COLO829 (cell line): ENCODE results near the gene ARFGAP3.
A peak's percentile ranks its signal among the peaks of the same experiment; 100 is the strongest.

ENCODE experiments used
- DNase-seq: peaks from one replicate; pipeline ENCODE4 v3.0.0; 2012; ENCODE audit warnings: low spot score

The ARFGAP3 gene

DNA sequence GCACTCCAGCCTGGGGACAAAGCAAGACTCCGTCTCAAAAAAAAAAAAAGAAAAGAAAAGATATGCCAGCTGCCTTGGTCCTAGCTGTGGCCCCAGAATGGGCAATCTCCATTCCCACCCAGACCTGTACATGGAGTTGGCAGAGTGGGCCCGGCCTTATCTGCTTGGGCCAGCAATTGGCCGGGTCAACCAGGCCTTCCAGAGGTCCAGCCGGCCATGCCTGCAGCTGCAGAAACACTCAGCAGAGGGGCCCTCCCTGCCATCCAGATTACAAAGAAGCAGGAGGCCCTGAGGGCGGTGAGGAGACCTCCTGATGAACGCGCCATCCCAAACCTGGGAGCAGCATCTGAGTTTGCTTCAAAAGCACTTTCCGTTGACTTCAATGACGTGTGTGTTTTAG lies 26.9 kb upstream of the ARFGAP3 start:
- DNase-seq, result no peak

DNA sequence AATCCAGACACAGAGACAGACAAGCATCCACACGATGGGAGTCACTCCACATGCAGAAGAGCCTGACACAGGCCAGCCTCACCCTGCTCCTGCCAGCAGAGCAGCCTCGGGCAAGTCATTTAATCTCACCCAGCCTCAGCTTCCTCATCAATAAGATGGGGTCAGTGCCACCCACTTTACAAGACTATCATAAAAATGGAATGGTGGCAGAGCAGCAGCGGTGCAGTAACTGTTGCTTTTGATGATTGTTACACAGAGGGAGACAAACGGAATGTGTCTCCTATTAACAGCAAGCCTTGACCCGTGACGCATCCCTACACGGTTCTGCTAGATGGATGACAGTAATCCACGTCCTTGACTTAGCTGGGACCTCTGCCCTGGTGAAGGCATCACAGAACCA lies 26.0 kb upstream of the ARFGAP3 start:
- DNase-seq, result no peak

DNA sequence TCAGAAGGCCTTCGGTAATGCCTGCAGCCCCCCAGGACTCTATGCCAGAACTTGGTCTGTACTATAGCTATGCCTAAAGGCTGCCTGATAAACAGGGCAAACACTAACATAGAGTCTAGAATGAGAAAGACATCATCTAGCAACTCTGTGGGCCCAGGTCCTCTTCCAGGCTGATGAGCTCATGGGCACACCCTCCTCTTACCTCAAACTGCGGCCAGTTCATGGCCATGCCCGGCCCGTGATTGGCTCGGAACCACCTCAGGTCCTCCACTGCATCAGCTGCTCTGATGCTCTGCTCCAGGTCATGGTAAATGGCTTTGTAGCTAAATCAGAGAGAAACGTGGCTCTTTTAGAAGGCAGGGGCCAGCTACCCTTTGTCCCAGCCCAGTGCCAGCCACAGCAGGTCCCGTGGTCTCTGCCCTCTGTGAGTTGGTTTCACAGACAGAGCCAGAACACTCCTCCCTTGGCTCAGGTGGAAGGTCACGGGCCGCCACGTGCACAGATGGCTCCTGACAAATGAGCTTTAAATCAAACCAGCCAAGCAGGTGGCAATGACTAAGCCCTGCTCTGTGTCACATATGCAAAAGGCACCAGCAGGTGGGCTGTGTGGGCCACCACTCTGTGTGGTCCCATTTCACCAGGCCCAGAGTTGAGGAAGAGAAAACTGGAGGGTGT lies 25.0 kb upstream of the ARFGAP3 start:
- DNase-seq, result no peak

DNA sequence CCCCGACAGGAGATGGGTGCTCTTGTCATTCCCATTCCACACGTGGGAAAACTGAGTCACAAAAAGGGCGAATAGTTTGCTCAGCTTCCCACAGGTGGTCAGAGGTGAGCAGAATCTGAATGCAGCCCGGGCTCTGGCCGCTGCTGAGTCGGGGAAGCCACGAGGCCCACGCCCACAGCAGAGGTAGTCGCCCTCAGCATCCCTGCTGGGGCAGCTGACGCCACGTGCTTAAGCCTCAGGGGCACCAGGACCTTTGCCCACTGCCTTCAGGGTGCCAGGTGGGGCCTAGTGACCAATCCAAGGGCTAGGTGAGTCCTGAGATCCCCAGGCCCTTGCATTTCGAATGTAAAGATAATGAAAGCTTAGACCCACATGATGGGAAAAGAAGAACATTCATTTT lies 24.2 kb upstream of the ARFGAP3 start:
- DNase-seq, result no peak

DNA sequence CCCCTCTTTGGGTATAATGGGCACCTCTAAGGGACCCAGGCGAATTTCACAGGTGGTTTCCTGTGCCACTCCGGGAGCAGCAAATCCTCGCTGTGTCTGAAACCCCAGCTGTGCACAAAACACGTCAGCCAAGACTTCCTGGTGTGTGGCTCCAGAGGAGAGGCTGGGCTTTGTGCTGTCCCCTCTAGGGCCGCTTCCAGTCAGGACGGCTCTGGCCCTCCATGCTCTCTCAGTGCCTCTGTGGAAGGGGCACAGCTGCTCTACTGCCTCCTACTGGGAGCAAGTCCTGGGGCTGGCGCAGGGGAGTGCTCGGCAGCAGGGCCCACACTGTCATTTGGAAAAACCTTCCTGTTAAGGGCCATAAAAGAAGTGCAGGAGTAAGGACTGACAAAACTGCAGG lies 23.7 kb upstream of the ARFGAP3 start:
- DNase-seq, result no peak

DNA sequence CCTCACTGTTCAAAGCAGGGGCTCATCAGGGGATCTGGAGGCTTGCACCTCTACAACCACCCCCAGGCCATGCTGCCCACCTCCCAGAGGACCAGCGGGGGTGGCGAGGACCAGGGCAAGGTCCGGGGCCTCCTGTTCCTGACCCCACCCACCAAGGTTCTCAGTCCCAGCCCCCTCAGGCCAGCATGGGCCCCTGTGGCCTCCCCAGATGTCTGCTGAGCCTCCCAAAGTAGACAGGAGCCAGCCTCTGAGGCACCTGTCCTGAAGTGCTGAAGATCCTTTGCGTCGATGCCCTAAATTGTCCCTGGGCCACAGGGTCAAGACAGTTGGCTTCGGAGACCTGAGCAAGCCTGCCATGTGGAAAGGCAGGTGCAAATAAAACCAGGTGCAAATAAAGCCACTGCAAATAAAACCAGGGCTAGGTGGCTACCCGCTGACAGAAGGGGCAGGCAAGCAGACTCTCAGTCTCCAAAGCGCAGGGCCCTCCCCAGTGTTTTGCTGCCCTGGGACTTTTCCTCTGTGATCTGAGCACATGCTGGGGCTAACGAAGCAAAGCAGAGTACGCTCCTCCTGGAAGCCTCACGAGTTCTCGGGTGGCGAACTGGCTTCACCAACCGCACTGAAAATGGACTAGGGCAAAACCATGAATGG lies 22.4 kb upstream of the ARFGAP3 start:
- no peak for DNase-seq

DNA sequence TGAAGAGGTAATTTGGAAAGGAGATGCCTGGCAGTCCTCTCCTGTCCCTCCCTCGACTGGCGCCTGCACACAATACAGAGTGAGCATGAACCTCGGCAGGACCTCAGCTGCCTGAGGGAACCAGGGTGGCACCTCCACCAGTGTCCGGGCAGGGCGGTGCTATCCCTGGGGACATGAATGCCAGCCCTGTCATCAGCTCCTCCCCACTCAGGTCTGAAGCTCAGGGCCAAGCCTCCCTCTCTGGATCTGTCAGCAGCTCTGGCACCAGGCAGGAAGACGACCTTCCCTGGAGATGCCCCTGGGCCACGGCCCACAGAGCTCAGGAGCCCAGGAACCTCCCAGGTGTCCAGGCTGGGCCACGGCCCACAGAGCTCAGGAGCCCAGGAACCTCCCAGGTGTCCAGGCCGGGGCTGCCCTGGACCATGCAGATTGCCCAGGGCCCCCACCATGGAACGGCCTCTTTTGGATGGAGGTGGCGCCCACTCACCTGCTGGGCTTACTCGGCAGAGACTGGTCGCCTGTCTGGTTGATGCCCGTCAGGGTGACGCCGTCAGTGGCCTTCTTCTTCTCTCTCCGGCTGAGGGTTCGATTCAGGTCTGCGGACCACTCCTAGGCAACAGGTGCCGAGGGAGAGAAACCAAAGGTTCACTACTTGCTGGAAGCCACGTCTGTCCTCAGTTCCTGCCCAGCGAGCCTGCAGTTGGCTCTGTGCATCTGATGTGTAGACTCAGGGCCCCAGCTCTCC lies 21.7 kb upstream of the ARFGAP3 start:
- DNase-seq, result no peak

DNA sequence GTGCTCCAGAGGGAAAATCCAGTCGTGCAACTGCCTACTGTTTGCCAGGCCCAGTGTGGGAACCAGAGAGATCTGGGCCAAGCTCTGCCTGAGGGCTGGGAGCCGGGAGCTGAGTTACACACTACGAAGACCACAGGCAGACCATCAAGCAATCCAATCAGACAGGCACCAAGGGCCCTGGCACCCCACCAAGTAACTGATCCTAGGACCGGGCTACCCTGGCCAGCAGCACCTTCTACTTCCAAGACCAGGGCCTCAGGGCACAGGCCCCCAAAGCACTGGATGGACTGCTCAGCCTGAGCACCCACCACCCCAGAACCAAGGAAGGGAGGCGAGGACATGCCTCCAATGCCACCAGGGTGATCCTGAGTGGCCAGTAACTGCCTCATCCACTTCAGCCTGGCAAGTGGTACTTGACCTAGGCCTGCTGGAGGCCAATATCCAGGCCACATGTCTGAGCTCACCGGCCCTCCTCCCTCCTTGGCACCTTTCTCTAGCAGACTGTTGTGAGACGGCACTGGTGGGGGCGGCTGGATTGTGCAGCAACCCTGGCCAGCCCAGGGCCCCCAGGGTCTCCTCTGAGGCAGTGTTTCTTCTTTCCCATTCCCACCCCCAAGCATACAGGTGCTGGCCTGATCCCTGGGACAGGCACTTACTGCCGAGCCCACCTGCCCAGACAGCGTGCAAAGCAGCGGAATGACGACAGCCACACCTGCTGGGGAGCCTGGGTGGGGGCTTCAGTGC lies 20.7 kb upstream of the ARFGAP3 start:
- DNase-seq, result no peak

DNA sequence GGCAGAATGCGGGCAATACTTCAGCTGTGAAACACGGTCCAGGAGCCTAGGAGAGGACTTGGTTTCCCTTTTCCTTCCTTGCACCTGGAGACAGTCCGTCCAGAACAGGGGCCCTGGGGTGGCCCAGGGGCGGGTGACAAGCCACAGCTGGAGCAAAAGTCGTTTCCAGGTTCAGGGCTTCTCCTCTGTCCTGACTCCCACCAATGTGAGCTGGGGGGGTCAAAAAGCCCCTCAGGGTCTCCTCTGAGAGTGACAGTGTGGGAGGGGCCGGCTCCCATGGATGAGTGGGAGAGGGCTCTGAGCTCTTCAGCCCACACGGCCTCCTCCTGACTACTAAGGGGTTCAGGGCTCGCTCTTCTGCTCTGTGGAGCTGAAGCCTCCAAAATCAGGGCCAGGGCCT lies 20.1 kb upstream of the ARFGAP3 start:
- DNase-seq, result no peak

DNA sequence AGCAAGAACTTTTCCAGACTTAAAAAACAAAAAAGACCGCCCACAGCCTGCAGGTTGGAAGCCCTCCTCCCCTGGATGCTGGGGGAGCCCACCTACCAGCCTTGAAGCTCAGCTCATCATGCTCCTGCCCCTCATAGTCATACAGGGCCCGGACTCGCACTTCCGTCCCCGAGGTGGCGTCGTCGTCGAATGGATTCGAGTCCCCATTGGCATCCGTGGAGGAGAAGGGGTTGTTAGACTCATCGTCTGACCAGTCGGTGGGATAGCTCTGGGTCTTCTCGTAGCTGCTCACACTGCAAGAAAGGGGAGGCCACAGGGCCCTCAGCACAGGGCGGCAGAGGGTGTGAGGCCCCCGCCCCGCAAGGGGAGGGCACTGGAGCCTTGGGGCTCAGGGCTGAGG lies 19.0 kb upstream of the ARFGAP3 start:
- no peak for DNase-seq

DNA sequence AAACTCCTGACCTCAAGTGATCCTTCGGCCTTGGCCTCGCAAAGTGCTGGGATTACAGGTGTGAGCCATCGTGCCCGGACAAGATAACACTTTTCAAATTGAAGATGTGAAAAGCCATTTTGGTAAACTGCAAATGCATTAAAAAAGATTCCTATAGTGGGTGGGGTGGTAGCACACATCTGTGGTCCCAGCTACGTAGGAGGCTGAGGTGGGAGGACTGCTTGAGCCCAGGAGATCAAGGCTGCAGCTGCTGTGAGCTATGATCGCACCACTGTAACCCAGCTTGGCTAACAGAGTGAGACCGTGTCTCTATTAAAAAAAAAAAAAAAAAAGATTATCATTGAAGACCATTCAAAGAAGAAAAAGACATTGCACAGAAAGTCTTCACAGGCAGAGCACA lies 16.9 kb upstream of the ARFGAP3 start:
- no peak for DNase-seq

DNA sequence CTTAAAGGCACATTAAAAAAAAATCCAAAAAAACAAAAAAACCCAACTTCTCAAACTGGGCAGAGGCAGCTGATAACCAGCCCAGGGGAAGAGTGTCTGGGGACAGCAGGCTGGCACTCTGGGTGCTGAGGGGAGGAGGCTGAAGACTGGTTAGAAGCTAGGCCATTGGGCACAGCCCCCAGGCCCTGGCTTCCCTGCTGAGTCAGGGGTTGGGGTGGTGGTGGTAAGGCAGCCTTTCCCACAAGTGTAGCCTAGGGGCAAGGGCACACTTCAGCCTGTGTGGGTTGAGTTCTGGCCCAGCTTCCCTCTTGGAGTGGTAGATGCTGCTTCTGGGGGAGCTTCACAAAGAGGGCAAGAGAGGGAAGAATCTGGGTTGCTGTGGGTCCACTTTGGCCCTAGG lies 16.3 kb upstream of the ARFGAP3 start:
- no peak for DNase-seq

DNA sequence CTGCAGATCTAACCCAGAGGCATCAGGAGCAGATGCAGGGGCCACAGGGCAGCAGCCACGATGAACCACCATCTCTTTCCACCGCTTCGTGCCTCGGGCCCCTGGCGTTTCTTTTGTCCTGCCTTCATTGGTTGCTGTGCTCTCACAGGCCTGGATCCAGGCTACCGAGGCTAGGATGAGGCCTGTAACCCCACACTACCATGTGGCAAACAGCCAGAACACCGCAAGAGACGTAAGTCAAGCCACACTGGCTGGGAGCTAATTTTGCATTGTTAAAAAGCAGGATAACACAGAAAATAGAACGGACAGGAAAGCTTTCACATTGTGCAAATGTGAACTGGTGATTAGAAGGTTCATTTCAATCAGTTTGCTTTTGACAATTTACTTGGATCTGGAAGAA lies 15.7 kb upstream of the ARFGAP3 start:
- no peak for DNase-seq

DNA sequence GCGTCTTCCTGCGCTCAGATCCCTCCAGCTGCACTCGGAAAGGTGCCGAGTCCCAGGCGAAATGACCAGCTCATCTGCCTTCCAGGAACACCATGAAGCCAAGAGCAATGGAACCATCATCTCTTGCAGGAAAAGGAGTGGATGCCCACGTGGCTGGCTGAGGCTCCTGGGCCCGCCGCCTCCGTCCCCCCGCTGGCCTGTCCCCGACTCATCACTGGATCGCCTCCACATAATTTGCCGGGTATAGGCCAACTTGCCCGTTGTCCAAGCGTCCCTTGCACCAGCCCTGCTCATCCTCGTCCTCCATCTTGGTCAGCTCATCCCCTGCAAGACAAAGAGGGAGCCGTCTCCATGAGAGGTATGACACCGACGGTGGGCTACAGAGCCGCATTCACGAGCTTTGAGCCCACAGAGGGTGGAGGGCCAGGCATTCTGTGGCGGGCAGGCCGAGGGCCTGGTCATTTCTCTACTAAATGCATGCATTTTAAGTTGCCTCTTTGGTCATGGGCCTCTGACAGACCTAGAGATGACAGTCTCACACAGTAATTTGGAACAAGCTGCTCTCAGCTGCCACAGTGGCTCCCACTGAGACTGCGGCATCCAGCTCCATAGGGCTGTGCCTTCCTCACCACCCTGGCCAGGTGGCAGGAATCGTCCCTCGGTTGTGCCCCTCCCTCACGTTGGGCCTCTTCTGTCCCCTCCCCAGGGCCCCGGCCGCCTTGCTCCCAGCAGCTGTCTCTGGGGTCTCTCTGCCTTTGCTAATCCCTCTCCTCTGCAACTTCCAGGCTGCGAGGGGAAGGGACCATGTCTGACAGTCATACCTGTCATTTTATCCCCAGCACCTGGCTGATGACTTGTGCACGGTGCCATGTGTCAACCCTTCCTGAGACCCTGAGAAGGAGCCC lies 14.3 kb upstream of the ARFGAP3 start:
- no peak for DNase-seq

DNA sequence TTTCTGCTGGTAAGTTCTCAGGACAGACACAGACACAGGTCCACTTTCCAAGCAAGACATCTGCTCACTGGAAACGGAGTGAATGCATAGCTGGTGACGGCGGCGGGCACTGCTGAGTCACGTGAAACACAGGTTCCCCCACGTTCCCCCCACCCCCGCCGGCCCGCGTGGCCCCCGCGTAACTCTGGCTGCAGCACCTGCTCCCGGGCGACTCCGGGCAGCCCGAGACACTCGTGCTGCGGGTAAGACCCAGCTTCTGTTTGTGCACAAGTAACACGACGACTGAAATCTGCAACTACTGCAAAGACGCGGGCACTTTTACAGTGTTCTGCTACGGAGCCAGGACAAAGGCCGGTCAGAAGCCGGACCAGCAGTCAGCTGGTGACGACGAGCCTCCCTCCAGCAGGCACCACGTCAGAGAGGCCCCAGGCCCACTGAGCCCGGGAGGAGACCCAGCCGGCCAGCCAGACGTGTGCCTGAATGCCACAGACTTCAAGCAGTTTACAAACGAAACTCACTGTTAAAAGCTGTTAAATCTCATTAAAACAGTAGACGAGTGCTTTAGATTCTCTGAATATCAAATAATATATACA lies 12.9 kb upstream of the ARFGAP3 start:
- DNase-seq, result no peak

DNA sequence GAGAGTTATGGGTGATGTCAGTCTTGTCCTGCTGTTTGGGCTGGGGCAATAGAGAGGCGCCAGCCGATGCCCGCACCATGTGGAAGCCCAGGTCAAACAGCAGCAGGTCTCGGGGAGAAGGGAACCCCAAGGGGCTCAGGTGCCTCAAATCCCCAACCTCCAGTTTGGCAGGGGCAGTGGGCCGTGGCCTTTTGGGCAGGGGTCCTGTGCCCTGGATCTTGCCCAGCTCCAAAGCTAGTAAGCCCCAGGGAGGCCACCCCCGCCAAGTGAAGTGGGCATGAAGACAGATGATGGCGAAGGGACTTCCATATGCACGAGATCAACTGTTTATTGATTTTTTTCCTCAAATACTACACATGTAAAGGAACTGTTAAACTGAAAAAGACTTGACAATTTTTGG lies 12.4 kb upstream of the ARFGAP3 start:
- DNase-seq, result no peak

DNA sequence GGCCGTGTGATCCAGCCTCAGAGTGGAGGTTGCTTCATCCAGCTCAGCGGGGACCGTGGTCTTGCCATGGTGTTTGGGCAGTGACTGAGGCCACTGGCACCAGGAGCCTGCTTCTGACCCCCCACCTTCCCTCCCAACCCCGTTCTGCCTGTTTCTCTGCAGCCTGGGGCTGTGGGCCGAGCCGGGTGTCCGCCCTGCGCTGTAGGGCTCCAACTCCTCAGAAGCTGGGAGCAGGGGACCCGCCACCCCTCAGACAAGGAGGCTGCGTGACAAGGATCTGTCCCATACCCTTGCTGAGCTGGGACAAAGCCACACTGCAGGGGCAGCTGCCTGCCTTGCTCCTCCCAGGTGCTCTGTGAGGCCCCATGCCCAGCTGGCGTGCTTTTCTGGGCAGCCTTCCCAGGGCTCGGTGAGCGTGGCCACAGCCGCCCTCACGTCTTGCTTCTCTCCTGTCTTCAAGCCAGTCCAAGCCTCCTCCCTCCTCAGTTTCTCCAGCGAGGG lies 11.7 kb upstream of the ARFGAP3 start:
- no peak for DNase-seq

DNA sequence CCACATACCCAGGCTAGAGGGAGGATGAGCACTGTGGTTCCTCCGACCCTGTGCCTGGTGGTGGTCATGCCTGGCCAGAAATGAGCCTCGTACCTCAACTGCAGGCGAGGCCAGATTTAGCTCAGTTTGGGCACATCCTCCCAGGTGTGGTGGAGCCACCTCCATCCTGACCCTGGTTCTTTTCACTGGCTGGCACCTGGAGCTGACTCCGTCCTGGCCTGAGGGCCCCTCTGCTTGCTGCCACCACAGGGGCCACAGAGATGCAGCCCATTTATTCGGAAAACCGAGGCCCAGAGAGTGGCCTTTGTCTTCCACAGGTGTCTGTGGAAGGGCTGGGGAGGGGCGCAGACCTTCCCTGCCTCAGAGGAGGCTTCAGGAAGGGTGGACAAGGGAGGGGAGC lies 9.0 kb upstream of the ARFGAP3 start:
- DNase-seq, result no peak

DNA sequence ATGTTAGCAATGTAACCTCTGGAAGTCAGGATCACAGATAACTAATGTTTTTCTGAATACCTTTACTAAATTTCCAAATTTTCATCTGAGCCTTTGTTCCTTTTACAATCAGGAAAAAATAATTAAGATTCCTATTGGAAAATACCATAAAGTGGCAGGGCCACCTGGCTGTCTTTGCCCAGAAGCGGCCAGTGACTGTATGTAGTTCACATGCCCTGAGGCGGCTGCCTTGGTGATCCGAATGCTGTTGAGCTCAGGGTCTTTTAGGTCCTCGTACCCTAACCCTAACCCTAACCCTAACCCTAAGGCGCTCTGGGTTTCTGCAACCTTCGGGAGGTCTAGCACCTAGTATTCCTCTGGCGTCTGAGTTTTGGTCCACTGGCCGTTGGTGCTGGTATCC lies 8.5 kb upstream of the ARFGAP3 start:
- no peak for DNase-seq

DNA sequence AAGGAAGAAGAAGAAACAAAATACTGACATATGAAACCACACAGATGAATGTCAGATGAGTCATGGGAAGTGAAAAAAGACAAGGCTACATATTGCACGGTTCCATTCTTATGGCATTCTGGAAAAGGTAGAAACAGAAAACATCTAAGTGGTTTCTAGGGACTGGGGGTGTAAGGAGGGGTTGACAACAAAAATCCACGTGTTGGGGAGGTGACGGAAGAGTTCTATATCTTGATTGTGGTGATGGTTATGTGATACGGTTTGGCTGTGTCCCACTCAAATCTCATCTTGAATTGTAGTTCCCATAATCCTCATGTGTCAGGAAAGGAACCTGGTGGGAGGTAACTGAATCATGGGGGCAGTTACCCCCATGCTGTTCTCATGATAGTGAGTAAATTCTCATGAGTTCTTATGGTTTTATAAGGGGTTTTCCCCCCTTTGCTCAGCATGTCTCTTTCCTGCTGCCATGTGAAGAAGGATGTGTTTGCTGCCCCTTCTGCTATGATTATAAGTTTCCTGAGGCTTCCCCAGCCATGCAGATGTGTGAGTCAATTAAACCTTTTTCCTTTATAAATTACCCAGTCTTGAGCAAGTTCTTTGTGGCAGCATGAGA lies 6.4 kb upstream of the ARFGAP3 start:
- DNase-seq, result peak; percentile 56
